HG03442 (cell line): Measurements from ENCODE around the gene ATXN7L3.
"Not testable (repeated sequence)": the region's sequence is repeated elsewhere in the genome, so short reads cannot be mapped to it uniquely, and the experiment has no call there.

Source experiments
- ATAC-seq: cut with Tn5 transposase; IDR thresholded peaks from one replicate; pipeline ENCODE4 v1.9.1; 2021; ENCODE audit warnings: mild to moderate bottlenecking, moderate library complexity; ENCODE audit not compliant: unreplicated experiment

The ATXN7L3 gene, protein sequence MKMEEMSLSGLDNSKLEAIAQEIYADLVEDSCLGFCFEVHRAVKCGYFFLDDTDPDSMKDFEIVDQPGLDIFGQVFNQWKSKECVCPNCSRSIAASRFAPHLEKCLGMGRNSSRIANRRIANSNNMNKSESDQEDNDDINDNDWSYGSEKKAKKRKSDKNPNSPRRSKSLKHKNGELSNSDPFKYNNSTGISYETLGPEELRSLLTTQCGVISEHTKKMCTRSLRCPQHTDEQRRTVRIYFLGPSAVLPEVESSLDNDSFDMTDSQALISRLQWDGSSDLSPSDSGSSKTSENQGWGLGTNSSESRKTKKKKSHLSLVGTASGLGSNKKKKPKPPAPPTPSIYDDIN

DNA sequence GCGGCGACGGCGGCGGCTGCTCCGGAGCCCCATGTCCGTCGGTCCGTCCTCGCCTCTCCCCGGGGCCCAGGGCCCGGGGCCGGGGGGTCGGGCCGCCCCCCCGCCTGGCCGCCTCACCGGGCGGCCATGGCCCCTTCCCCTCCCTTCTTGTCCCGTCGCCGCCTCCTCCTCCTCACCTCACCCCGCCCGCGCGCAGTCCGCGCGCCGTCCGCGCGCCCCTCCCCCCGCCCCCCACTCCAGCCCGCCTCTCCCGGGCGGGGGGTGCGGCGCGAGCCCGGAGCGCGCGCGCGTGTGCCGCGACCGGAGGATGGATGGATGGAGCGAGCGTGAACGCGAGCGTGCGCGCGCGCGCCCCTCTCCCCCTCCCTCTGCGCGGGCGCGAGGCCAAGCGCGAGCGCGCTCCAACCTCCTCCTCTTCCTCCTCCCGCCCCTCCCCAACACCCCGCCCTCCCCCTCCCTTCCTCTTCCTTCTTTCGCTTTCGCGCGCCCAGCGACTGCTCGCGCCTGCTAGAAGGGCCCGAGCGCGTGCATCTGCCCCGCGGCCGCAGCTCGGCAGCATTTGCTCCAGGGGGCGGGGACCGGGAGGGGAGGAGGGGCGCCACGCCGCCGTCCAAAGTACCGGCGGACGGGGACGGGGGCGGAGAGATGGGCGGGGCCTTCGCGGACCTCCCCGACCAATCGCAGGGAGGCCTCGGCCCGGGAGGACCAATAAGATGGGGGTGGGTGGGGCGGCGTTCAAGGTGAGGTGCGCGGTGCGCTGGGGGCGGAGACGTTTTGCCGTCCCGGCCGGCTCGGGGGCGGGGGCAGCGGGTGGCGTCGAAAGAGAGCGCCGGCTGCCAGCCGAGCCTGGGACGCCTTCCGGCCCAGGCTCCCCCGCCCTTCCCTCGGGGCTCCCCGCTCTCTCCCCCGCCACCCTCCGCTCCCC lies at the start of gene ATXN7L3:
Gene ATXN7L3 (minus strand): TSS at position 332 of the 925 bp plus-strand sequence. CDS start 1,814 bp downstream, outside the sequence.
- peak; percentile 63 for ATAC-seq

DNA sequence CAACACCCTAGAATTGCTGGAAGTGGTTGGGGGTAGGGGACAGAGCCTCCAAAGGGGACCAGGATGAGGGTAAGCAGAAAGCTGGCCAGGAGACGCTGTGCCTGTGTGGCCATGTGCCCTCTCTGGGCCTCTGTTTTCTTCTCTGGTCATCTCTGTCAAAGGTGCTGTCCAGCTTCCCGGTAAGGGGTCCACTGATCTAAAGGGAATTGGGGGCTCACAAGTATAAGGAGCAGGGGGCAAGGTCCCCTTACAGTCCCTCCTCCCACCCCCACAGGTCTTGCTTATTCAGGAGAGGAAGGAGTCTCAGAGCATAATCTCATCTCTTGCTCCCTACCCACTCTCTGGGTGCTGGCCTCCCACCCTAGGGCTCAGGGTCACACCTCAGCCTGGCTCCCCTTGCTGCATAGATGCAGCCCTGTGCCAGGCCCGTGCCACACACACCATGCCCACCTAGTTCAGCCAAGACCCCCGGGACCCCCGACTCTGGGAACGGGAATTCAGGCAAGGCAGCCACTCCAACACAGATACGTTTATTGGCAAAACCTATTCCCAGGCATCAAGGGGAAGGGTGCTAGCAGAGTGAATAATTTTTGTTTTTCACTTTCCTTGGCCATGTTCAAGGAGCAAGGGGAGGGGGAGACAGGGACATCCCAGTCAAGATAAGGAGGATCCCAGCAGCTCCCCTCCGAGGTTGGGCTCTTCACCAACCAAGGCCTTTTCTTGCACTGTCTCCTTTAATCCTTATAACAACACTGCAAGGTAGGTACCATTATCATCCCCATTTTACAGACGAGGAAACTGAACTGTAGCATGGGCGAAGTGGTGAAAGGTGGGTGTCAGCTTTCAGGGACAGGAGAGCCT lies 48.4 kb upstream of the ATXN7L3 start:
- no peak for ATAC-seq

DNA sequence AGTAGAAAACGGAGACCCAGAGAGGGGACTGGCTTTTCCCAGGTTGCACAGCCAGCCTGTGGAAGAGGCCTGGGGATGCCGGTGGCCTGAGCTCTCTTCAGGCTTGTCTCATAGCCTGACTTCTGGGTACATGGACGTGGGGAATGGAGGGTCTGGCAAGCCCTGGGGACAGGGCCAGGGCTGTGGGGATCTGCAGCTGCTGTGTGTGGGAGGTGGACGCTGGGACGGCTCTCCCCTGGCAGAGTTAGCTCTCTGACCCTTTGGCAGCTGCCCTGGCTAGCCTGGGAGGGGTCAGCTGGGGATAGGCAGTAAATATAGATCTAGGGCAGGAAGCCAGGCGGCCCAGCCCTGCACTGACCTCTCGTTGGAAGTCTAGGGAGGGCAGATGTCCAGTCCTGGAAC lies 47.8 kb upstream of the ATXN7L3 start:
- ATAC-seq: no peak

DNA sequence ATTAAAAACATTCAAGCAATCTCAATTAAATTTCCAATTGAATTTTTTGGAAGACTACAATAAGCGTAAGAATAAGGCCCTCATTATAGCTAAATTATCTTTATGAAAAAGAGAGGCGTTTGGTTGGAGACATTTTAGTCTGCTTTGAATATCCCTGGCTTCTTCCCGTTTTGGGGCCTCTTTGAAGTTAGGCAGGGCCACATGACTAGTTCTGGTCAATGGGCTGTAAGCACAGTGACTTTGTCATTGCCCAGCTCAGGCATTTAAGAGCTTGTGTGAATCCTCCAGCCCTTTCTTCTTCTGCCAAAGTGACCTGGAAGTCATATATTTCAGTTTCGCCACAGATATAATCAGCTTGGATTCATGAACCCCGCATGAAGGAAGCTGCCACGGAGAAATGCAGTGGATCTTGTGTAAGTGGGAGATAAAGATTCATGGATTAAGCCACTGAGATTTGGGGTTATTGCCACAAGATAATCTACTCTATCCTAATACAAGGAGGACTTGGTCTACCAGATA lies 41.5 kb upstream of the ATXN7L3 start:
- no peak for ATAC-seq

DNA sequence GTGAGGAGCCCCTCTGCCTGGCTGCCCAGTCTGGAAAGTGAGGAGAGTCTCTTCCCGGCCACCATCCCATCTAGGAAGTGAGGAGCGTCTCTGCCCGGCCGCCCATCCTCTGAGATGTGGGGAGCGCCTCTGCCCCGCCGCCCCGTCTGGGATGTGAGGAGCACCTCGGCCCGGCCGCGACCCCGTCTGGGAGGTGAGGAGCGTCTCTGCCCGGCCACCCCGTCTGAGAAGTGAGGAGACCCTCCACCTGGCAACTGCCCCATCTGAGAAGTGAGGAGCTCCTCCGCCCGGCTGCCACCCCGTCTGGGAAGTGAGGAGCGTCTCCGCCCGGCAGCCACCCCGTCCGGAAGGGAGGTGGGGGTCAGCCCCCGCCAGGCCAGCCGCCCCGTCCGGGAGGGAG lies 38.2 kb upstream of the ATXN7L3 start:
- ATAC-seq: not testable (repeated sequence)

DNA sequence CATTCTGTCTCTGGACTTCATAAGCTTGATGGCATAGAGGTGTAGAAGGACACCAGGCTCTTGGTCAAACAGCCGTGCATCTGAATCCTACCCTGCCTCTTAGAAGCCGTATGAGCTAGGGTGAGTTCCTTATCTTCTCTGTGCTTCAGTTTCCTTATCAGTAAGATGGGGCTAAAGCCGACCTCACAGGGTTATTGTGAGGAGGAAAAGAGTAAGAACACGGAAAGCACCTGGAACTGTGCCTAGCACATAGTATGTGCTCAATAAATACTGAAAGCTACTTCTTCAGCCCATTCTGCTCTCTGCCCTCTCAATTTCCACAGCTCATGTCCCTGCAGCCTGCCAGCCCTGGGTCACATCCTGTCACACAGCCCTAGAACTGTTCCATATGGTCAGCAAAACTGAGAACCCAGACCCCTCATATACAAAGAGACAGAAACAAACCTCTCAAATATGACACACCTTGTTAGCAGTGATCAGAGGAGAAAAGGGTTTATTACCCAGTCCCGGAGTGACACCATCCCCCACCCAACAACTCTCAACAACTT lies 36.8 kb upstream of the ATXN7L3 start:
- ATAC-seq: no peak

DNA sequence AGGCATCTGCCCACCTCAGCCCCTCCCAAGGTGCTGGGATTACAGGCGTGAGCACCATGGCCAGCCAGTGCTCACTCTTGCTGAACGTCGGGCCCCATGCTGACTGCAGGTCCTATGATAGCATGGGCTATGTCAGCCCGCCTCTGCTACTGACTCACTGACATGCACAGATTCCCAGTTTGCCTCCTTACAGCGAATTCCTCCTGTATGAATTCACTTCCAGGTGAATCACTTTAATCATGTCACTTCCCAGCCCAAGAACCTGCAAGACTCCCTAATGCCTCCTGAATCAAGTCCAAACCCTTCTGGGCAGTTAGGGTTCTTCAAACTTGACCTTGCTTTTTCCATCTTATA lies 35.9 kb upstream of the ATXN7L3 start:
- ATAC-seq: no peak

DNA sequence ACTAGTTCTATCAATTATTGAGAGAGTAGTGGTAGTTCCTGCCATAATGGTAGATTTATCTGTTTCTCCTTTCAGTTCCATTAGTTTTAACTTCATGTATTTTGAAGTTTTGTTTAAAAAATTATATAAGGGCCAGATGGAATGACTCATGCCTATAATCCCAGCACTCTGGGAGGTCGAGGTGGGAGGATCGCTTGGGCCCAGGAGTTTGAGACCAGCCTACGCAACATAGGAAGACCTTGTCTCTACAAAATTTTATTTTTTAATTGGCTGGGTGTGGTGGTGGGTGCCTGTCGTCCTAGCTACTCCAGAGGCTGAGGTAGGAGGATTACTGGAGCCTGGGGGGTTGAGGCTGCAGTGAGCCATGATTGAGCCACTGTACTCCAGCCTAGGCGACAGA lies 33.9 kb upstream of the ATXN7L3 start:
- ATAC-seq: no peak

DNA sequence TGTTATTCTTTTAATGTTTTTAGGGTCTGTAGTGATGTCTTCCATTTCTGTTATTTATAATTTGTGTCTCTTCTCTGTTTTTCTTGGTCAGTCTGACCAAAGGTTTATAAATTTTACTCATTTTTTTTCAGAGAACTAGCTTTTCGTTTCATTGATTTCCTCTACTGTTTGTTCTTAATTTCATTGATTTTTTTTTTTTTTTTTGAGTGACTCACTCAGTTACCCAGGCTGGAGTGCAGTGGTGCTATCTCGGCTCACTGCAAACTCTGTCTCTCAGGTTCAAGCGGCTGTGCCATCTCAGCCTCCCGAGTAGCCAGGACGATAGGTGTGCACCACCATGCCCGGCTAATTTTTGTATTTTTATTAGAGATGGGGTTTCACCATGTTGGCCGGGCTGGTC lies 32.4 kb upstream of the ATXN7L3 start:
- no peak for ATAC-seq

DNA sequence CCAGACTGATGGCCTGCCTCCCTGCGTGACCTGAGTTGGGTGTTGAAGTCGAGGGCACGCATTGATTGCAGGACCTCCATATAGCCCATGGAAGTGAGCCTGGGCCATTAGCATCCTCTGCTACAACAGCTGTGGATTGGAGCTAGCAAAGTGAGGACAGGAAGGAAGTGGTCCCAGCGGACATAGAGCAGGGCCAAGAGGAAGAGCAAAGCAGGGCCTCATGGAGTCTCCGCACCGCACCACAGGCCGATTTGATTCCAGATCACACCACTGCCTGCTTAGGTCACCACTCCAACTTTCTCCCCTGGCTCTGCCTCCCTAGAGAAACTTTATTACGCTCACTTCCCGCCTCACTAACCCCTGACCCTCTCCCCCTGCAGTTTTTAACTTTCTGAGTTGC lies 30.5 kb upstream of the ATXN7L3 start:
- no peak for ATAC-seq

DNA sequence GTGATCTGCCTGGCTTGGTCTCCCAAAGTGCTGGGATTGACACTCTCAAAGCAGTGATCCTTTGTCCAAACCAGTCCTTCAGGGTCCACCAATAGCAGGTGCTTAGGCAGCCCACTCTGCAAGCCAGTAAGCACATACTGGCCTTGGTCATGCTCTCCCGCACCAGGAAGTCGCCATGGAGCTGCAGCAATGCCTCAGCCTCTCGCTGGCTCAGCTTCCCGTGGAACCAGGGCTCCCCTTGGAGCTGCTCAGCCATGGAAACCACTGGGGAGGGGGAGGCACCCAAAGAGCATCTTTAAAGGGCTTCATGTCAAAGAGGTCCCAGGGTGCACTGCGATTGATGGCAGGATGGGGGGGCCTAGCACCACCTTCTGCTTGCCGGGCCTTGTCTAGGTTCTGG lies 29.4 kb upstream of the ATXN7L3 start:
- ATAC-seq: no peak

DNA sequence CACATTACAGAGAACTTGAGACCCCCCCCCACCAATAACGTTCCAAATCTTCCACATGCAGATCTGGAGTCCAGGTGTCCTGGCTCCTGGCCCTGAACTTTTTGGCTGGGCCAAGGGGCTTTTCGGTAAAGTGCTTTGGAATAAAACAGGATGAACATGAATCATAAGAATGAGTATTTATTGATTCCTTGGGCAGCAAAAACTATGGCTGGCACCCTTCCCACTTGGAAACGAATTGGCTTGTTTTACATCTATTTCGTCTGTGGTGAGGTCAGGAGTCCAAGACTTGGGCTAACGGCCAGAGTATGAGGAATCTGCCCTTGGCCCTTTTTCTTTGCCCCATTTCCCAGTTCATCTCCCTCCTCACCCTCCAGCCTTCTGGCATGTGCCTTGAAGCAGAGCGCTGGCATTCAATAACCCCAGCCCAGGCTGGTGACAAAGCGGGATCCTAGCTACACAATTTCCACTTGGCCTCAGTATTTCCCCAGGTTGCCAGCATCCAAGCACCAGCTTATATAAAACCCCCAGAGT lies 23.9 kb upstream of the ATXN7L3 start:
- no peak for ATAC-seq

DNA sequence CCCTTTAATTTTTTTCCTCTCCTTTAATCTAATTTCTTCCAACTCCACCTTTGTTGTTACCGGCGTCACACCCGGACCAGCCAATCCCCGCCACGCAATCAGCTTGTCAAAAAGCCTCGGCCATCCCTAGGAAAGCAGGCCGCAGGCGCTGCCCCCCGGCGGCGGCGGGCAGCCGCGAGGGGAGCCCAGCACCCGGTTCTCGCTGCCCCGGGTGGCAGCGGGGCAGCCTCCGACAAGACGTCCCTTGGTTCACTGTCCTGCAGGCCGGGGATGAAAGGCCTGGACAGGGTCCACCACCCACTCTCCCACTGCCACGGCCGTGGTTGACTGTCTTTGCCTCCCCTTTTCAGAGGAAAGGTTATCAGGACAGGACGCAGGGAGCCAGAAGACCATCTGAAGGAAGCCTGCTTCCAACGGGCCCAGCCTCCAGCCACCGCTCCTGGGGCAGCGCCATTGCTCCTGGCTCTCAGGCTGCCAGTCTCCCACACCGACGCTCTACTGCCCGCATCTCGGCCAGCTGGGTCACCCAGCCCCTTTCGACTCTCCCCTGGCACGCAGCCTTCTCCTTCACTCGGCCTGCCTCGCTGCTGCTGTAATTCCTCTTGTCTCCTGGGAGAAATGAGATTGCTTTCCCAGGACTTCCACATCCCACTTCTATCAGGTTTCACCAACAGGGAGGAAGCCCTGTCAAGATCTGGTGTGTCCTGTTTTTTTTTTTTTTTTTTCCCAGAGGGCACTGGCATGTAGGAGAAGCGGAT lies 22.6 kb upstream of the ATXN7L3 start:
- ATAC-seq: no peak

DNA sequence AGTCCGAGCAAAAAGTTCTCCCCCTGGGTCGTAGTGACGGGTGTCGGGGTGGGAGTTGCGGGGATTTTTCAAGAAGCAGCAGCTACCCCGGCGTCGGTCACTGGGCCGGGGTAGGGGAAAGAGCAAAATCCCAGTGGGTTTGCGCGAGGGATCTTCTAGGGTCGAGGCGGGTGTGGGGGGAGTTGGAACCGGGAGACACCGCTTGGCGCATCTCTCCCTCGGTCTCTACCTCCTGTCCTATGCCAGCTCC lies 22.1 kb upstream of the ATXN7L3 start:
- ATAC-seq: no peak

DNA sequence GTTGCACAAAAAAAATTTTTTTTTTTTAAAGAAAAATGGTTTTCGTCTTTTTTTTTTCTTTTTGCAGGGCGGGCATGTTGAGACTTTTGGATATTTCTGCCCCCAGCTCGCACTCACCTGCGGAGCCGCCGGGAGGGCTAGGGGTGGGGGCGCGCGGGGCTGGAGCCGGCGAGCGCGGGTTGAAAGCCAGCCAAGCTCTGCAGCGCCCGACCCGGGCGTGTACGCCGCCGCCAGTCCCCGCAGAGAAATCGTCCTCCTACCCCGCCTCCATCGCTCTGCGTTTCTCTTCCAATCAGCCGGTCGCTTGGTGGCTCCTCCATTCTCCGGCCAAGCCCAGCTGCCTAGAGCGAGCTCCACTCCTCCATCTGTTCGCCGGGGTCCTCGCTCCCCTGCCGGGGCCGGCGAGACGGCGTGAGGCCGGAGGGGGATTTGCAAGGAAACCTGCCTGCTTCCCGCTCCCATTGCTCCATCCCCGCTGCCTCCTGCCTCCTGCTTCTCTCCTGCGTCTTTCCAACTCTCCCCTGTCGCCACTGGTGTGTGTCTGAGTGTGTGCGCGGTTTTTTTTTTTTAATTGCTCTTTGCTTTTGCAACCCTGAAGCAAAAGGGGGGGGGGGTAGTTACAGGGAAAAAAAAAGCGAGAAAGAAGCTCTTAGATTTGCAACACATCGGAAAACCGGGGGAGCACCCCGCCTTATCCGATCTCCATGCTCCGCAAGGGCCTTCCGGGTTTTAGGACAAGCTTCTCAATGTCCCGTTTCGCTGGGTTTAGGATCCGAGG lies 21.6 kb upstream of the ATXN7L3 start:
- ATAC-seq: no peak

DNA sequence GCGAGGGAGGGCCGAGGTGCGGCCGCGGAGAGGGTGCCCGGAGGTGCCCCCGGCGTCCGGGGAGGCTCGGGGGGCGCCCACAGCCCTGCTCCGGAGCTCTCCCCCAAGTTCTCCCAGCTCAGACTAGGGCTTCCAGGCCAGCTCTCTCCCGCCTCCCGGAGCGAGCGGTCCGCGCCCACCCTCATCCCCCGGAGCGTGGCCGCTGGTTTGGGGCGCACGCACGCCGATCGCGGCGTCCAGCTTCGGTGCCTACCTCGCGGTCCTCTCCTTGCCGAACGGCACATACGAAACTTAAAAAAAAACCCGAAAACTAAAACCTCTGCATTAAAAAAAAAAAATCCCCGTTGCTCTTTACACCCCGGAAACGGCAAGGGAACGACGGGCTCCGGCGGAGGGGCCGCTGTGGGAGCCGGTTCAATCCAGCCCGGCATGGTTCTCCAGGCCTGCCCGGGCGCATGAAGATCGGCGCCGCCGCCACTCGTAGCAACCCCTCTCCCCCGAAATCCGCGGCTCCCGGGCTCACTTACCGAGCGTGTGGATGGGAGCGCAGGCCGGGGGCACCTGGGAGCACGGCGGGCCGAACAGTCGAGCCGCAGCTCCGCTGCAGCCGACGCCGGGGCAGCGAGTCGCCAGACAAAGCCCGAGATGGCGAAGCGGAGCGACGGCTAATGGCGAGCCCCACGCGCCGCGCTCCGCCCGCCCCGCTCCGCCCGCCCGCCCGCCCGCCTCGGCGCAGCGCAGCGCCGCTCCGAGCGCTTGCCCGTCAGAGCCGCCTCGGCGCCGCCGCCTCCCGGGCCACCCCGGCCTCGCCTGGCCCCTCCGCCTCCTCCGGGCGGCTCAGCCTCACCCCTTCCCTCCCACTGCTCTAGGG lies 20.8 kb upstream of the ATXN7L3 start:
- ATAC-seq: peak; percentile 1

DNA sequence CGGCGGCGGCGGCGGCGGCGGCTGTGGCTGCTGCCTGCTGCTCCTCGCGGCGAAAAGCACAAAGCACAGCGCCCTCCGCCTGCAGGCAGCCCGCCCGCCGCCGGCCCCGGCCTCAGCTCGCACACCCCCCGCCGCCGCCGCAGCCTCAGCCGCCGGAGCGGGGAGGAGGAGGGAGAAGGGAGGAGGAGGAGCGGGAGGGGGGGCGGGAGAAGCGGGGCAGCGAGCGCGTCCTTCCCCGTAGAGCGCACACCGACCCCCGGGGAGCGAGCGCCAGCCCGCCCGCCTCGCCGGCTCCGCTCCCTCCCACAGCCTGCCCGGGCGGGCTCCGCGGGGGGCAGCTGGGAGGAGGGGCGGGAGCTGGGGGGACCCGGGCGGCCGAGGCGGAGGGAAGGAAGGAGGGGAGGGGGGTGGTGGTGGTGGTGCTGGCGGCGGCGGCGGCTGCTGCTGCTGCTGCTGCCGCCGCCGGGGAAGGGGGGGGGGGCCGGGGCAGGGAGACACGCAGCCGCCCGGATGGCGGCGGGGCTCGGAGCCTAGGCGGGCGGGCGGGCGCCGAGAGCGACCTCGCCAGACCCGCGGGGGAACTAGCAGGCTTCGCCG lies 20.0 kb upstream of the ATXN7L3 start, which contains the start of gene UBTF:
Gene UBTF (minus strand): TSS at position 60 of the 597 bp plus-strand sequence. CDS start 1,446 bp downstream, outside the sequence.
- peak; percentile 4 for ATAC-seq
